H1 (cell line): Measurements from ENCODE around the gene TYSND1. TPM values are rescaled to one million over a fixed set of nuclear protein-coding genes. Genes with fewer than 3 reads are reported as not detected.

ENCODE experiments used
- CTCF ChIA-PET: fragments of 300-600 bp; sonication (Branson Sonifier 250); formaldehyde crosslinking; loops from one replicate; lab custom pipeline; 2021; ENCODE audit not compliant: partially characterized antibody; lab: Charles Lee
- POLR2A ChIA-PET: fragments of 300-600 bp; sonication (Branson Sonifier 250); formaldehyde crosslinking; loops from one replicate; lab custom pipeline; 2021; ENCODE audit warnings: inconsistent platforms; ENCODE audit not compliant: partially characterized antibody; lab: Charles Lee
- DNase-seq, 2 experiments: peaks; one replicate each; pipeline versions ENCODE4 v3.0.0 to v3.0.0-alpha.2; 2010 to 2022; ENCODE audit warnings: low spot score in 2 of 2, low read depth in 1 of 2, mixed read lengths in 1 of 2
- FAIRE-seq: peaks from 2 replicates; lab custom pipeline; 2011; peaks lifted over from hg19 to GRCh38; lab: Jason Lieb, UNC
- H2AFZ ChIP-seq: 2 replicates; pipeline ENCODE4 v1.8.1; 2012; ENCODE audit warnings: low read length, inconsistent platforms
- H2AK5ac ChIP-seq: 2 replicates; pipeline ENCODE4 v1.6.1; 2013; ENCODE audit warnings: low read depth, low read length
- H2BK120ac ChIP-seq: replicated peaks from 2 replicates; pipeline ENCODE3; 2013; ENCODE audit warnings: low read depth, low read length, inconsistent platforms
- H2BK12ac ChIP-seq: 2 replicates; pipeline ENCODE4 v1.6.1; 2013; ENCODE audit warnings: low read depth, low read length
- H2BK15ac ChIP-seq: 2 replicates; pipeline ENCODE4 v1.6.1; 2013; ENCODE audit warnings: low read length
- H2BK20ac ChIP-seq: 2 replicates; pipeline ENCODE4 v1.6.1; 2013; ENCODE audit warnings: low read length
- H2BK5ac ChIP-seq: 2 replicates; pipeline ENCODE4 v1.6.1; 2013; ENCODE audit warnings: low read depth, low read length
- H3K14ac ChIP-seq: 2 replicates; pipeline ENCODE4 v1.6.1; 2013; ENCODE audit warnings: inconsistent platforms; ENCODE audit not compliant: insufficient read length
- H3K18ac ChIP-seq: 2 replicates; pipeline ENCODE4 v1.6.1; 2013; ENCODE audit warnings: low read length; ENCODE audit errors: extremely low read depth
- H3K23ac ChIP-seq: 2 replicates; pipeline ENCODE4 v1.6.1; 2013; ENCODE audit warnings: inconsistent platforms; ENCODE audit not compliant: insufficient read length
- H3K23me2 ChIP-seq: 2 replicates; pipeline ENCODE4 v1.6.1; 2013; ENCODE audit warnings: low read depth, low read length
- H3K27ac ChIP-seq: 2 replicates; pipeline ENCODE4 v1.6.1; 2011; ENCODE audit warnings: low read depth, low read length, inconsistent platforms
- H3K27me3 ChIP-seq, 4 experiments: replicated peaks in 1 of 4; 1 replicate in 1 of 4; 2 replicates in 3 of 4; pipeline versions ENCODE4 v1.6.1 to v1.8.1; 2011 to 2013; ENCODE audit warnings: low read length in 3 of 4, mild to moderate bottlenecking in 3 of 4, inconsistent platforms in 2 of 4, mixed read lengths in 2 of 4, moderate library complexity in 1 of 4; ENCODE audit not compliant: control insufficient read depth in 3 of 4, insufficient read depth in 3 of 4; ENCODE audit errors: extremely low read depth in 1 of 4
- H3K36me3 ChIP-seq, 4 experiments: 2 replicates each; pipeline versions ENCODE4 v1.6.1 to v1.8.1; 2011 to 2013; ENCODE audit warnings: mild to moderate bottlenecking in 4 of 4, low read length in 3 of 4, moderate library complexity in 2 of 4, control low read depth in 1 of 4, inconsistent platforms in 1 of 4; ENCODE audit not compliant: insufficient read depth in 4 of 4, control insufficient read depth in 2 of 4
- H3K4ac ChIP-seq: replicated peaks from 2 replicates; pipeline ENCODE3; 2013; ENCODE audit warnings: low read length, low read depth, mixed read lengths, inconsistent platforms; ENCODE audit not compliant: insufficient read length
- H3K4me1 ChIP-seq, 4 experiments: replicated peaks in 1 of 4; 1 replicate in 1 of 4; 2 replicates in 3 of 4; pipeline versions ENCODE4 v1.6.1 to v1.8.1; 2011 to 2013; ENCODE audit warnings: low read length in 3 of 4, inconsistent platforms in 2 of 4, mixed read lengths in 1 of 4; ENCODE audit not compliant: insufficient read depth in 4 of 4, control insufficient read depth in 3 of 4
- H3K4me2 ChIP-seq, 2 experiments: 2 replicates each; pipeline versions ENCODE4 v1.6.1 to v1.8.1; 2011 to 2013; ENCODE audit warnings: low read depth in 2 of 2, low read length in 2 of 2, control low read depth in 1 of 2, inconsistent platforms in 1 of 2, mild to moderate bottlenecking in 1 of 2; ENCODE audit not compliant: insufficient read depth in 1 of 2
- H3K4me3 ChIP-seq, 4 experiments: fragments of 200-600, 300-600 bp in 1 of 4; sonication (generic), shearing (Covaris generic), sonication (Bioruptor Twin) in 1 of 4; 2 replicates each; pipeline versions ENCODE4 v1.5.1 to v1.8.1; 2011 to 2016; ENCODE audit warnings: low read length in 4 of 4, low read depth in 3 of 4, control low read depth in 2 of 4, inconsistent platforms in 2 of 4, mild to moderate bottlenecking in 2 of 4, mixed read lengths in 1 of 4, moderate library complexity in 1 of 4; ENCODE audit not compliant: insufficient read depth in 2 of 4; ENCODE audit errors: extremely low read depth in 1 of 4
- H3K56ac ChIP-seq: replicated peaks from 2 replicates; pipeline ENCODE3; 2013; ENCODE audit warnings: low read depth, mild to moderate bottlenecking, mixed read lengths, low read length, inconsistent platforms; ENCODE audit not compliant: insufficient read length
- H3K79me1 ChIP-seq: 2 replicates; pipeline ENCODE4 v1.6.1; 2013; ENCODE audit warnings: low read depth, low read length, control low read depth
- H3K79me2 ChIP-seq, 2 experiments: 2 replicates each; pipeline versions ENCODE4 v1.6.1 to v1.8.1; 2012 to 2013; ENCODE audit warnings: low read length in 2 of 2, mild to moderate bottlenecking in 2 of 2, inconsistent platforms in 1 of 2; ENCODE audit not compliant: insufficient read depth in 2 of 2, control insufficient read depth in 1 of 2
- H3K9ac ChIP-seq, 4 experiments: replicated peaks in 1 of 4; 1 replicate in 1 of 4; 2 replicates in 3 of 4; pipeline versions ENCODE4 v1.6.1 to v1.8.1; 2011 to 2013; ENCODE audit warnings: low read depth in 3 of 4, low read length in 3 of 4, control low read depth in 2 of 4, mild to moderate bottlenecking in 2 of 4, moderate library complexity in 2 of 4, inconsistent platforms in 1 of 4; ENCODE audit errors: extremely low read depth in 1 of 4
- H3K9me3 ChIP-seq, 2 experiments: 2 replicates each; pipeline versions ENCODE4 v1.6.1 to v1.8.1; 2012 to 2013; ENCODE audit warnings: mild to moderate bottlenecking in 2 of 2, moderate library complexity in 2 of 2, control low read depth in 1 of 2, inconsistent platforms in 1 of 2, low read depth in 1 of 2, low read length in 1 of 2, mixed read lengths in 1 of 2; ENCODE audit not compliant: insufficient read depth in 2 of 2
- H4K20me1 ChIP-seq, 2 experiments: replicated peaks in 1 of 2; 2 replicates each; pipeline versions ENCODE3 to v1.8.1; 2011 to 2013; ENCODE audit warnings: inconsistent platforms in 2 of 2, low read length in 2 of 2, mild to moderate bottlenecking in 1 of 2; ENCODE audit not compliant: insufficient read depth in 2 of 2, control insufficient read depth in 1 of 2
- H4K5ac ChIP-seq: 2 replicates; pipeline ENCODE4 v1.6.1; 2013; ENCODE audit warnings: low read length, low read depth, mixed read lengths, inconsistent platforms; ENCODE audit not compliant: insufficient read length
- H4K8ac ChIP-seq: 2 replicates; pipeline ENCODE4 v1.8.0; 2013; ENCODE audit warnings: mild to moderate bottlenecking, moderate library complexity, low read length, inconsistent platforms; ENCODE audit not compliant: insufficient read depth; ENCODE audit errors: extremely low read depth
- H4K91ac ChIP-seq: replicated peaks from 2 replicates; pipeline ENCODE3; 2013; ENCODE audit warnings: low read length, mixed read lengths, inconsistent platforms; ENCODE audit not compliant: insufficient read length
- BCL11A ChIP-seq, 2 experiments: IDR thresholded peaks; one replicate each; pipeline ENCODE4 v1.6.1; 2011; ENCODE audit warnings: low read depth in 2 of 2, low read length in 2 of 2, mild to moderate bottlenecking in 2 of 2
- CTCF ChIP-seq, 3 experiments: IDR thresholded peaks; 1 replicate in 2 of 3; 2 replicates in 1 of 3; pipeline versions ENCODE4 v1.5.1 to v1.6.1; 2011; ENCODE audit warnings: low read length in 3 of 3, mild to moderate bottlenecking in 3 of 3, inconsistent platforms in 2 of 3, low read depth in 1 of 3, moderate library complexity in 1 of 3; ENCODE audit not compliant: insufficient read depth in 1 of 3; ENCODE audit errors: control extremely low read depth in 1 of 3
- GTF2F1 ChIP-seq: IDR thresholded peaks from 2 replicates; pipeline ENCODE4 v1.6.1; 2012; ENCODE audit warnings: low read depth, low read length, improper control_type of control experiment, borderline replicate concordance
- MAFK ChIP-seq: IDR thresholded peaks from 2 replicates; pipeline ENCODE4 v1.6.1; 2012; ENCODE audit warnings: low read depth, mild to moderate bottlenecking, improper control_type of control experiment, low read length
- NANOG ChIP-seq: IDR thresholded peaks from 2 replicates; pipeline ENCODE4 v1.6.1; 2011; ENCODE audit warnings: low read length, low read depth, mild to moderate bottlenecking, inconsistent platforms; ENCODE audit not compliant: insufficient read depth, poor library complexity, severe bottlenecking
- NRF1 ChIP-seq: IDR thresholded peaks from 2 replicates; pipeline ENCODE4 v1.6.1; 2011; ENCODE audit warnings: mild to moderate bottlenecking, low read depth, low read length, improper control_type of control experiment
- RBBP5 ChIP-seq: IDR thresholded peaks from 2 replicates; pipeline ENCODE4 v1.7.1; 2012; ENCODE audit warnings: low read depth, mild to moderate bottlenecking, inconsistent platforms, low read length, moderate library complexity, borderline replicate concordance
- SIN3A ChIP-seq, 2 experiments: IDR thresholded peaks in 1 of 2; conservative IDR thresholded peaks in 1 of 2; 2 replicates each; pipeline ENCODE4 v1.6.1; 2011 to 2012; ENCODE audit warnings: low read length in 2 of 2, improper control_type of control experiment in 1 of 2, low read depth in 1 of 2, mild to moderate bottlenecking in 1 of 2
- SP2 ChIP-seq: IDR thresholded peaks from 2 replicates; pipeline ENCODE4 v1.6.1; 2012; ENCODE audit warnings: mild to moderate bottlenecking, low read length, inconsistent platforms
- TAF1 ChIP-seq: IDR thresholded peaks from 2 replicates; pipeline ENCODE4 v1.6.1; 2011; ENCODE audit warnings: mild to moderate bottlenecking, low read depth, low read length
- TCF12 ChIP-seq: IDR thresholded peaks from 2 replicates; pipeline ENCODE4 v1.6.1; 2011; ENCODE audit warnings: low read depth, mild to moderate bottlenecking, low read length
- WGBS, 2 experiments: shearing (Covaris generic) in 1 of 2; methylation state at CpG; one replicate each; pipeline versions ENCODE4 v1.1.6 to v1.1.7; 2013 to 2015; ENCODE audit warnings: low lambda C conversion rate in 2 of 2, mixed read lengths in 2 of 2, inconsistent platforms in 1 of 2, low coverage in 1 of 2, missing lambda C conversion rate in 1 of 2; ENCODE audit not compliant: insufficient replicate concordance in 2 of 2, insufficient coverage in 1 of 2, insufficient read length in 1 of 2; ENCODE audit errors: extremely low coverage in 1 of 2, missing lambda C conversion rate in 1 of 2; 5-methylcytosine and 5-hydroxymethylcytosine counted together
- polyA plus RNA-seq, 7 experiments: library from polyadenylated mRNA; depleted of rRNA in 3 of 7; stranded (reverse) in 5 of 7; unstranded in 2 of 7; fragments of >200 nt in 5 of 7; fragments of 200-250 nt in 2 of 7; gene quantifications; 1 replicate in 5 of 7; 2 replicates in 1 of 7; 4 replicates in 1 of 7; pipeline versions ENCODE4 v1.2.1 to v1.2.3, GENCODE V29; 2011 to 2013; ENCODE audit warnings: missing spikeins in 2 of 7, mixed read lengths in 2 of 7
- total RNA-seq: library from RNA; stranded (reverse); fragmentation: NEBNext Ultra II Directional; extraction: Animal tissue kit (Norgen Biotek cat#: 25700); gene quantifications from 2 replicates; pipeline ENCODE4 v1.2.1, GENCODE V29; 2021

Gene TYSND1
- total and polyA plus RNA-seq, 2 of the 8 experiments (the other 6 are each of a cell fraction or from before 2014, with no cell fraction given), result 11.9 to 15.0 TPM

DNA sequence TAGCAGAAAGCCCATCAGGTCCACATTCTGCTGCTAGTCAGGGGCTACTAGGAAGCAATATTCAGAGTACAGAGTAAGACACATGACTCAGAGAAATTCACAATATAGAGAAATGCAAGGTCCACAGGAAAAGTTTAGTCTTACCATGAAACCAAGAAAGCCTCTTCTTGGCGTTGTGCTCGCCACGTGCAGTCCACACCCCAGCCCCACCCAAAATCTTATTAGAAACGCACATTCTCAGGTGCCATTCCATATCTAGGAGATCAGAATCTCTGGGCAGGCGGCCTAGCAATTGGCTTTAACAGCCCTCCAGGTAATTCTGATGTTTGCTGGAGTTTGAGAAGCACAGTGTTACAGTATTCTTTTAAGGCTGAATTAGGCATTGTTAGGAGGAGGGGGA, 39.6 kb upstream of the TYSND1 start:
- H3K4me3 ChIP-seq, result no peak overlapping the region
- no peak overlapping the region for H2BK5ac ChIP-seq
- no peak overlapping the region for H2AFZ ChIP-seq
- no peak for DNase-seq
- H3K56ac ChIP-seq, result no peak overlapping the region
- no peak overlapping the region for H3K23ac ChIP-seq
- no peak overlapping the region for H4K5ac ChIP-seq
- H3K79me2 ChIP-seq, result no peaks in the 10 kb centered on the region
- no peak overlapping the region for H4K8ac ChIP-seq
- H2BK15ac ChIP-seq, result no peak overlapping the region
- no peak overlapping the region for H4K91ac ChIP-seq
- WGBS, 2 experiments, result 83% methylated on average over 5 of the region's 5 CpGs; no CpG with 5 or more reads in 1 of the 2 experiments
- no peak overlapping the region for H2BK20ac ChIP-seq
- H3K9ac ChIP-seq, result no peak overlapping the region
- no peak overlapping the region for H2BK120ac ChIP-seq
- H3K27me3 ChIP-seq, result 0 out of 7 replicates have a peak, but pooled peaks cover 0 to 3% (median 0%) of the 10 kb centered on the region in 4 experiments
- no peaks in the 10 kb centered on the region for H3K4me1 ChIP-seq
- no peak overlapping the region for H3K18ac ChIP-seq
- FAIRE-seq, result no peak
- ChIA-PET CTCF (interaction anchor here (3.1 kb wide), 1 partner anchor 71 kb away, joined by 8 read pairs; no protein-coding TSS in a partner anchor), POLR2A (no interaction called here)
- H3K23me2 ChIP-seq, result no peaks in the 10 kb centered on the region; the same call in 1 of the 2 replicates
- no peaks in the 10 kb centered on the region for H4K20me1 ChIP-seq
- no peaks in the 10 kb centered on the region for H3K9me3 ChIP-seq
- no peaks in the 10 kb centered on the region for H3K36me3 ChIP-seq
- H3K79me1 ChIP-seq, result no peaks in the 10 kb centered on the region
- H2AK5ac ChIP-seq, result no peak overlapping the region
- no peak overlapping the region for H3K4me2 ChIP-seq
- no peak overlapping the region for H3K4ac ChIP-seq
- H2BK12ac ChIP-seq, result no peak overlapping the region
- no peak overlapping the region for H3K27ac ChIP-seq
- no peak overlapping the region for H3K14ac ChIP-seq
- TF ChIP-seq BCL11A (IDR thresholded peaks at IDR 0.05; ENCODE audit: low read depth in 2 of 2, low read length in 2 of 2) (no peak), TAF1 (no peak), GTF2F1 (no peak), RBBP5 (no peak), SIN3A (conservative IDR thresholded peaks at IDR 0.05 in 1 of 2, IDR thresholded peaks at IDR 0.05 in 1 of 2; ENCODE audit: low read depth in 1 of 2, low read length in 2 of 2) (no peak), NANOG (no peak), CTCF (IDR thresholded peaks at IDR 0.05; ENCODE audit: control extremely low read depth in 1 of 3, insufficient read depth in 1 of 3, low read depth in 1 of 3, low read length in 3 of 3) (no peak), SP2 (no peak), TCF12 (no peak), MAFK (no peak), NRF1 (no peak)
